Psoas muscle (tissue), 8 donors: Measurements from ENCODE around the gene HAGHL. TPM values are rescaled to one million over a fixed set of nuclear protein-coding genes. Genes with fewer than 3 reads are reported as not detected.

ENCODE experiments used
- ATAC-seq, 4 donors: fragments of 200-7000 bp; cut with Tn5 transposase; one replicate each; pipeline ENCODE4 v1.9.1; 2020; ENCODE audit warnings: moderate library complexity in 3 of 4, mild to moderate bottlenecking in 2 of 4
- DNase-seq, 2 donors: peaks; one replicate each; pipeline ENCODE4 v3.0.0-alpha.2; 2020
- H3K27ac ChIP-seq: fragments of 200-600 bp; one replicate; pipeline ENCODE4 v1.8.0; 2022
- H3K27me3 ChIP-seq, 3 donors: fragments of 200-600 bp in 1 of 3; one replicate each; pipeline versions ENCODE4 v1.6.1 to v1.8.0; 2013 to 2022; ENCODE audit warnings: low read length in 2 of 3, mild to moderate bottlenecking in 2 of 3, moderate library complexity in 1 of 3; ENCODE audit not compliant: insufficient read depth in 3 of 3
- H3K36me3 ChIP-seq, 2 donors: fragments of 200-600 bp in 1 of 2; one replicate each; pipeline versions ENCODE4 v1.6.1 to v1.8.0; 2013 to 2022; ENCODE audit warnings: low read depth in 1 of 2, mild to moderate bottlenecking in 1 of 2, moderate library complexity in 1 of 2; ENCODE audit not compliant: insufficient read depth in 1 of 2
- H3K4me1 ChIP-seq: fragments of 200-600 bp; one replicate; pipeline ENCODE4 v1.8.0; 2022
- H3K4me3 ChIP-seq: fragments of 200-600 bp; one replicate; pipeline ENCODE4 v1.8.0; 2022; ENCODE audit warnings: mild to moderate bottlenecking
- H3K9me3 ChIP-seq: fragments of 200-600 bp; one replicate; pipeline ENCODE4 v1.8.0; 2022
- CTCF ChIP-seq: fragments of 200-600 bp; IDR thresholded peaks from one replicate; pipeline ENCODE4 v1.8.0; 2022; ENCODE audit warnings: antibody characterized with exemption
- WGBS, 3 donors: extraction: QIAGEN DNeasy Blood & Tissue Kit; methylation state at CpG; one replicate each; pipeline versions ENCODE4 v1.1.6 to v1.1.7; 2013; 5-methylcytosine and 5-hydroxymethylcytosine counted together
- intact Hi-C, 2 donors: fragments of 100-400 bp; cut with DNase I; formaldehyde crosslinking; loops; one replicate each; pipeline versions ENCODE4 v1.11.0 to v1.14.2; 2022
- polyA plus RNA-seq, 3 donors: library from polyadenylated mRNA; stranded (reverse); fragments of 200-250 nt; gene quantifications; one replicate each; pipeline ENCODE4 v1.2.3, GENCODE V29; 2013
- total RNA-seq, 4 donors: library from RNA; stranded (reverse); fragmentation: NEBNext Ultra II Directional in 2 of 4; extraction: Animal tissue kit (Norgen Biotek cat#: 25700) in 2 of 4; gene quantifications; one replicate each; pipeline versions ENCODE4 v1.2.1 to v1.2.4, GENCODE V29; 2021 to 2023
- donor health status: healthy with polysubstance abuse.
- donor health status: DM: no; HTN: no; CAD: no; lungs with moderate emphysema.
- donor health status: Bipolar disorder and iron deficiency.
- donor health status: healthy.
- donor health status: DM: yes; HTN: yes; CAD: no.
- donor health status: DM: no; HTN: no; CAD: no.
- donor health status: DM: no; HTN: no; CAD: no.
- donor health status: DM: yes; HTN: yes; CAD: no.

Gene HAGHL
- total and polyA plus RNA-seq, 7 donors, result 0.38 to 4.4 (median 0.58) TPM

GRCh38 chr16:763369-764183 lies 36.7 kb downstream of the HAGHL start:
- 60 to 64% (median 61%) methylated on average over 12 to 21 of the region's 21 CpGs for WGBS, 3 donors
- DNase-seq (no peak), ATAC-seq (no peak)
- Histone ChIP-seq H3K4me3 (no peak overlapping the region), H3K27ac (no peak overlapping the region), H3K4me1 (no peaks in the 10 kb centered on the region), H3K27me3 (peaks cover 0 to 50% (median 16%) of the 10 kb centered on the region in 3 donors), H3K36me3 (no peaks in the 10 kb centered on the region), H3K9me3 (no peaks in the 10 kb centered on the region)
- intact Hi-C loops, result no loop called here
- TF ChIP-seq CTCF, result no peak

GRCh38 chr16:764184-764750 lies 37.4 kb downstream of the HAGHL start:
- Histone ChIP-seq H3K4me1 (no peaks in the 10 kb centered on the region), H3K27me3 (peaks cover 0 to 50% (median 12%) of the 10 kb centered on the region in 3 donors), H3K36me3 (no peaks in the 10 kb centered on the region), H3K9me3 (no peaks in the 10 kb centered on the region), H3K27ac (no peak overlapping the region), H3K4me3 (no peak overlapping the region)
- intact Hi-C loops, result no loop called here
- no peak for ATAC-seq
- WGBS, 3 donors, result 50 to 53% (median 52%) methylated on average over 13 to 20 of the region's 20 CpGs
- no peak for DNase-seq
- no peak for TF ChIP-seq CTCF

GRCh38 chr16:764848-765487 lies 38.1 kb downstream of the HAGHL start:
- Histone ChIP-seq H3K9me3 (no peaks in the 10 kb centered on the region), H3K36me3 (no peaks in the 10 kb centered on the region), H3K4me1 (no peaks in the 10 kb centered on the region), H3K27me3 (peaks cover 0 to 49% (median 12%) of the 10 kb centered on the region in 3 donors), H3K4me3 (no peak overlapping the region), H3K27ac (no peak overlapping the region)
- no peak for DNase-seq
- no peak for ATAC-seq
- no peak for TF ChIP-seq CTCF
- intact Hi-C loops, result no loop called here
- WGBS, 3 donors, result 75 to 81% (median 79%) methylated on average over 36 to 38 of the region's 38 CpGs

- ATAC-seq (no peak), DNase-seq (no peak)
- Histone ChIP-seq H3K36me3 (no peaks in the 10 kb centered on the region), H3K9me3 (no peaks in the 10 kb centered on the region), H3K27ac (no peak overlapping the region), H3K27me3 (peaks cover 0 to 49% (median 10%) of the 10 kb centered on the region in 3 donors), H3K4me3 (no peak overlapping the region), H3K4me1 (no peaks in the 10 kb centered on the region)
- 87 to 88% (median 88%) methylated on average over 28 to 29 of the region's 29 CpGs for WGBS, 3 donors
- intact Hi-C loops, result no loop called here
- no peak for TF ChIP-seq CTCF
Observed at GRCh38 chr16:765488-765865, 38.6 kb downstream of the HAGHL start.
